ENCODE data around the gene CCDC12.
A peak's percentile ranks its signal among the peaks of the same experiment; 100 is the strongest.
"Not testable (repeated sequence)": the region's sequence is repeated elsewhere in the genome, so short reads cannot be mapped to it uniquely, and the experiment has no call there.

CCDC12 gene

DNA sequence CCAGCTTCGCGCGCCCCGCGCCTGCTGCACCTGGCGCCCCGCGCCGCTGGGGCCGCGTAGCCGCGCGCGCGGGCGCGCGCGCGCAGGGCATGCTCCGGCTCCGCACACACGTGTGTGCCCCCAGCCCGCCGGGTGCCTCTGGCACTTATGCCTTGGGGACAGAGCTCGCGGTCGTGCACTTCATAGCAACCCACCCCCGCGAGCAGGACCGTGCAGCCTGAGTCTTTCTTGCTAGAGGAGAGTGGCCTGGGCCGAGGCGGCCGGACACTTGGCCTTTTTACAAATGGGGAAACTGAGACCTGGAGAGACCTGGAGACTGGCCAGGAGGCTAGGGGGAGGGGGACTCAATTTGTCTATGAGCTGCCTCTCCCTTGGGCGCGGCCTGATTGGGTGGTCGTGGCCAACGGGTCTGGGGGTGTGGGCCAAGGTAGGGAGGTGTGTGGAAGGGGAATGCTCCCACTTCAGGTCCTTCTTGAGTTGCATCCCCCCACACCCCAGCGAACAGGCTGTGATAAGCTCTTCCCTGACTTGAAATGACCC, 3.5 kb upstream of the CCDC12 start:
- peak; percentile 6 for ATAC-seq
- peak; percentile 47 for DNase-seq

DNA sequence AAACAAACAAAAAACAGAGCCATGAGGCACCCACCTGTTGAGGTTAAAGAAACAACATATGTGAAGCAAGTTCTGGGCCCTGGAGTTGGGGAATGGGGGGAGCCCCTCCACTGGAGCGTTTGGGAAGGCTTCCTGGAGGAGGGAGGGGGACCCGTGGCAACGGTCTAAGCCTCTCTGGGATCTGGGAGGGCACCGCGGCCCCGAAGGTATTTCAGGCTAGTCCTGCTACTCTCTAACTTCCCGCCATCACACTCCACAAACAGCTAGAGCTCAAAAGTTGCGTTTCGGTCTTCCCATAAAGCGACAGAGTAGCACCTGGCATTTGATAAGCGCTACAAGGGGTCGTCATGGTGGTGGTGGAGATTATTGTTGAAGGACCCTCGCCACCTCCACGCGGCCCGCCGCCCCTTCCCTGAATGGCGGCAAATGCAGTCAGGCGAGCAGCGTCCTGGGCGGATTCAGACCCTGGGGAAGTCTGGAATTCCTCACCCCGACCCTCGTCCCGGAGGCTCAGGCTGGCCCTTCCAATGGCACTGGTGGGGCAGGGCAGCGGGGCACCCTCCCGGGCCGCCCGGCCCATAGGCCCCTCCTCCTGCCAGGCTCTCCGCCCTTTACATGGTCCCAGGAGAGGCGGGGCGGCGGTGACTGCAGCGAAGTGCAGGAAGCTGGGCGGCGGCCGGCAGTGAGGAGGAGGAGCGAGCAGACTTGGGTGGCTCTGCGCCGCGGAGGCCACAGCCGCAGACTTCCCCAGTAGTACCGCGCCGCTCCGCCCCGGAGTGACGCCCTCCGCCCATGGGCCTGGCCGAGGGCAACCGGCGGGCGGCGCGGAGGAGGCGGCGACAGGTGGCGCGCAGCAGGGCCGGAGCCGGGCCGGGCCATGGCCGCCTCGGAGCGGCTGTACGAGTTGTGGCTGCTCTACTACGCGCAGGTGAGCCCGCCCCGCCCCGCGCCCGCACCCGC, 2.7 kb upstream of the CCDC12 start, which contains the start of gene NBEAL2:
Gene NBEAL2, plus strand, starts transcription at position 682 of the 960 bp plus-strand sequence. Its CDS starts 196 bp downstream, at position 878.
- ATAC-seq: peak; percentile 87
- peak; percentile 97 for DNase-seq

DNA sequence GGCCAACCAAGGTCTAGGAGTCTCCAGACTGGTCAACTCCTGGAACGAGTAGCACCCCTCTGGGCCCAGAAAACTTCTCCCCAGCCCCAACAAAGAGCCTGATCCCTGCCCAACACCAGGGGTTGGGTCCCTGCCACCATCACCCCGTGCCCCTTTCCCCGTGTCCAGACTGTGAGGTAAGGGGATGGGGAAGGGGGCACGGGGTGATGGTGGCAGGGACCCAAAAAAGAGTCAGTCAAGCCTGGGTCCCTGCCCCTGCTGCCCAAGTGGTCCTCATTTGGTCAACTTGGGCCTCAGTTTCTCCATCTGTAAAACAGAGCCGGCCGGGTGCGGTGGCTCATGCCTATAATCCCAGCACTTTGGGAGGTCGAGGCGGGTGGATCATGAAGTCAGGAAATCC, 1.8 kb upstream of the CCDC12 start:
- DNase-seq: no peak
- no peak for ATAC-seq

DNA sequence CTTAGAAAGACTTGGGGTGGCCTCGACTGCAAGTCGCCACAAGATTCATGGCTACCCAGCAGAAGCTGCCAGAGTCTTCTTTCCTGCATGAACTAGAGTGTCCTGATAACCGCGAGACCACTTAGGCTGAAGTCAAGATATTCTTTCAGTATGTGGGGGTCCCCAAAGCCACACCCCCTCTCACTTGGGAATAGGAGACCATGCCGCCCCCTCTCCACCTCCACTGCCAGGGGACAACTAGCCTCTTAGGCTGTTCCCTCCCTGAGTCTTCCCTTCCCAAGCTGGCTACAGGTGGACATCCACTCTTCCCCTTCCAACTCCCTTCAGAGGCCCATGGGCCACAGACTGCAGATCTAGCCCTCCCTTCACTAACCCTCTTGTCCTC, 1.3 kb upstream of the CCDC12 start:
- no peak for DNase-seq
- no peak for ATAC-seq

DNA sequence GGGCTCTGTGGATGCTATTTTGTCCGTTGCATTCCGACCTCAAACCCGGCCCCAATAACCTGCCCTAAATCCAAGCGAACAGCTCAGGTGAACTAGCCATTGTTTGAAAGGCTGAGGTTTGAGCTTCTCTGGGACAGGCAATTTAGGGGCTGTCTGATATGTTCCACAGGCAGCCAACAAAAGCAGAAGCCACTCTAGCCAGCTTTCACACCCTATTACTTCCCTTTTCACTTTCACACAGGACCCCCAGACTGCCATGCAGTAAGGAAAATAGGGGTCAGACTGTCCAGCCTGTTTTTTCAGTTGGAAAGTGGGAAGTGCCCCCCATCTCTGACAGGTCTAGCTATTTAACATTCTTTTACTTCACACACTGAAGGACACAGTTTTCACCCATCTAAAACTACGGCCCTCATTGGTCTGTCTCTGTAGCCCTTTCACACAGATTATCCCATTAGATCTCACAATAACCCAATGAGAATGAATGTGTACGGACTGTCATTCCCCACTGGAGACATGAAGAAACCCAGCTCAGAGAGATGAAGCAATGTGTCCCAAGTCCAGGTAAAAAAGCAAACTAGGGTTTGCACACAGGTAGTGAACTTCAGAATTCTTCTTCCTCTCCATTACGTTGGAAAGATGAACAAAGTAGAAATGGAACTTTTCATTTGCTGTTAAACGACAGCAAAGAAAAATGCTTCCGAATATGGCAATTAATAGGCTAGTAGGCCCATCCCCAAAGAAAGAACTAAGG, 1.9 kb downstream of the CCDC12 start:
- DNase-seq: no peak
- no peak for ATAC-seq

DNA sequence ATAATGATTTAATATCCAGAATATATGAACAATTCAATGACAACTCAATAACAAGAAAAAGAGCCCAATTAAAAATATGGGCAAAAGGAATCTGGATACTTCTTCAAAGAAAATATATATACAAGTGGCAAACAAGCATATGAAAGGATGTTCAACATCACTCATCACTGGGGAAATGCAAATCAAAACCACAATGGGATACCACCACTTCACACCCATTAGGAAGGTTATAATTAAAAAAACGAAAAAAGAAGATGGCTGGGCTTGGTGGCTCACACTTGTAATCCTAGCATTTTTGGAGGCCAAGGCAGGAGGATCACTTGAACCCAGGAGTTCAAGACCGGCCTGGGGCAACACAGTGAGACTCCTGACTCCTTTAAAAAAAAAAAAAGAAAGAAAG, 4.1 kb downstream of the CCDC12 start:
- DNase-seq (no peak), ATAC-seq (no peak)

DNA sequence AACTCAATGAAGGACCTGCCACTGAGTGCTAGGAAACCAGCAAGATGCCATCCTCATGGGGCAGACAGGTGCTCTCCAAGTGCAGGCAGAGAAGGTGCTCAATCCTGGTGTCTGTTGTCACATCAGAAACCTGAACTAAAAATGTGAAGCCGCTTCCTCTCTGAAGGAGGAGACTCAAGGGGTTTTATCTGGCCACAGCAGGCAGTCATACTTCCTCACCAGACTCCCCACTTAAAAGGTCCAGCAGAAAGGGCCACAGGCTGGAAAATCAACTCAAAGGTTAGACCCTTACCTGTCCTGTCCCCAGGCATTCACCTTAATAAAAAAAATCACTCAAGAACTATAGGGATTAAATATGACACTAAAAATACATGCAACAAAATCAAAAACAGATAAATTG, 4.8 kb downstream of the CCDC12 start:
- no peak for DNase-seq

DNA sequence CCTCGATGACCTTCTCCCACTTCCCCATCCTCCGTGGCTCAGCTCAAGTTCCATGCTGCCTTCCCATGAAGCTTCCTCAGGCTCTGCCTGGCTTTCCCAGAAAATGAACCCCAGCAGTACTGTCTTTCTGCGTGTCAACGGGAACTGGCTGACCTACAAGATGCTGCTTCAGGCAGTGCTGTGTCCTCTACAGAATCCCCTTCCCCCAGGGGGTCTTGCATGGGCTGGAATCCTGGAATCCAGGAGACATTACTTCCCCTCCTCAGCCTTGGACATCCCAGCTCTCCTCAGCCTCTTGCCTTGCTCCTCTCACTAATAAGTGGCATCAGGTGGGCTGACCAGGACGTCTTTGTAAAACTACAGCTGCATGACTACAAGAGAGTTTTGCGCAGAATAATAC, 5.4 kb downstream of the CCDC12 start:
- ATAC-seq: no peak
- DNase-seq: no peak

More for the DNA sequence above, 4.8 kb downstream of the CCDC12 start:
- ATAC-seq: no peak

DNA sequence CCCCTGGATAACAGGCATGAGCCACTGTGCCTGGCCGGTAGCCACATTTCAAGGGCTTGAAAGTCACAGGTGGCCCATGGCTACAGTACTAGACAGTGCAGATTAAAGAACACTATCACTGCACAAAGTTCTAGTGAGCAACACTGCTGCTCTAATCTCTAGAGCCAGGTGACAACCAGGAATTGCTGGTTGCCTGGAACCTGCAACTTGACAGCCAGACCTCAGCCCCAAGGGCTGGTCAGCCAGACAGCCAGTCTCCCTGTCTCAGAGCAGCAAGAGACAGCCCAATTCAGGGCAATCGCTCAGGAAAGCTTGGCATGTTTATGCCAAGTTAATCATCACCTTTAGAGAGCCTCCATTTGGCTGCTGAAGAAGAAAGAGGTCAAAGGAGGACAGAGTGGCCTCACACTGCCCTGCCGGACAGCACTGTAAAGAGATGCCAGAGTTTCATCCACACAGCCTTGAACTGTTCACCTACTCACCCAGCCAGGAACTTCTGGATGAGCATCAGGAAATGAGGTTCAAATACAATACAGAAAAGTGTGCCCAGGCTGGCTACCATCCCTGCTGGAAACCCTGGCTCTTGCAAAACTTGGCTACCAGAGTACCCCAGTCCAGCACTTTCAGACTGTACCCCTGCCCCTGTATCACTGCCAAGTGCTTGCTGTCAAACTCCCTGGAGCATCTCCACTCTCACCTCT, 6.0 kb downstream of the CCDC12 start:
- ATAC-seq (no peak), DNase-seq (no peak)

DNA sequence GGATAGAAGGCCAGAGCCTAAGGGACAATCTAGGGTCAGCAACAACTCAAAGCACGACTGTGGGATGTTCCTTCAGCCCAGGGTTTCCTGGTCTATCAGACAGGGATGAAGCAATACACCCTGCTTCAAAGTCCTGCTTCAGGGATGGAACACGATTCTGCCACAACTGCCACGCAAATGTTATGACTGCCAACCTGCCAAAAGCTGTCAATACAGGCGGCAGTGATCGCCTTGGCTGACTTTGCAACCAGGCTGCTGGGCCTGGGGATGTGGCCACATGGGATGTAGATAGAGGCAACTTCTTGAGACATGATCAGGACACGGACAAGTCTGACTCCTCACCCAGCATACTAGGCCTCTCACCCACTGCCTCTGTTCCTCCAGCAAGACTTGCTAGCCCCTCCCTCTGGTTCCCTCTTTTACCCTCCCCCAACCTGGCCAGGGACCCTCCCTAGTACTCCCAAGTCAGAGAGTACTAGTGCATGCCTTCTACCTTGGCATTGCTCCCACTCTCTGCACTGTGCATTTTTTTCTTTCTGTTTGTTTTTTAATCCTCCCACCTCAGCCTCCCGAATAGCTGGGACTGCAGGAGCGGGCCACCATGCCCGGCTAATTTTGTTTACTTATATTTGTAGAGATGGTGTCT, 7.6 kb downstream of the CCDC12 start:
- DNase-seq (no peak), ATAC-seq (no peak)

DNA sequence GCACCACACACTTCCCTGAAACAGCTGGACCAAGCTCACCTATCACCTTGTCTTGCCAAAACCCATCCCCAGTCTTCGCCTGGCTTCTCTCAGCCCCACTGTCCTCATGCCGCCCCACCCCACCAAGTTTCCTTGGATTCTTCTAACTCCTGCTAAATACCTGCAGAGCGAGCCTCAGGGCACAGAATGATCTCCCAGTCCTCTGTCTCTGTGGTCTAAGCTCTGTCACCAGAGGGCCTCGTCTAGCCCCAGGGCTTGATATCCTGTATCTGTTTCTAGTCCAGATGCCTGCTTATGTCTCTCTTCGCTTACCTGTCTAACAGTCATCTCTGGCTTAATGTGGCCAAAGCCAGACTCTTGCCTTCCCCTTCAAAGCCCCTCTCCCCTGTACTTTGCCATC, 9.7 kb downstream of the CCDC12 start:
- DNase-seq (no peak), ATAC-seq (peak; percentile 25)

DNA sequence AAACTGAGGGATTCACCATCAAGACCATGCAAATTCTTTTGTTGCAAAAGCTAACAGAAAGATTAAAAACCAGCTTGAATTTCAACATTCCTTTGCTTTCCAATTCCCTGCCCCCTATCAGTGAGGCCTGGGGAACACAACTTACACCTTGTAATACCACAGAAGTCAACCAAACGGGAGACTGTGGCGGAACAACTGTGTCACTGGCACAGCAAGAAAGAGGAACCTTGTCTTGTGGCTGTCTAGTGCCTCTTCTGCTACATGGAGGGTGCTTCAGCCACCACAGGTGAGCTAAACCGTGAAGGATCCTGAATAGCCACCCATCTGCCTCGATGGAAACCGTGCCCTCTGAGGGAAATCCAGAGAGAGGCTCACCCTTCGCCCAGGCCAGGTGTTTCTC, 11.4 kb downstream of the CCDC12 start:
- ATAC-seq (peak; percentile 61), DNase-seq (peak; percentile 48)

DNA sequence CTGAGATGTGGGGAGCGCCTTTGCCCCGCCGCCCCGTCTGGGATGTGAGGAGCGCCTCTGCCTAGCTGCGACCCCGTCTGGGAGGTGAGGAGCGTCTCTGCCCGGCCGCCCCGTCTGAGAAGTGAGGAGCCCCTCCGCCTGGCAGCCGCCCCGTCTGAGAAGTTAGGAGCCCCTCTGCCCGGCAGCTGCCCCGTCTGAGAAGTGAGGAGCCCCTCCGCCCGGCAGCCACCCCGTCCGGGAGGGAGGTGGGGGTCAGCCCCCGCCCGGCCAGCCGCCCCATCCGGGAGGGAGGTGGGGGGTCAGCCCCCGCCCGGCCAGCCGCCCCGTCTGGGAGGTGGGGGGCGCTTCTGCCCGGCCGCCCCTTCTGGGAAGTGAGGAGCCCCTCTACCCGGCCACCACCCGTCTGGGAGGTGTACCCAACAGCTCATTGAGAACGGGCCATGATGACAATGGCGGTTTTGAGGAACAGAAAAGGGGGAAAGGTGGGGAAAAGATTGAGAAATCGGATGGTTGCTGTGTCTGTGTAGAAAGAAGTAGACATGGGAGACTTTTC, 12.4 kb downstream of the CCDC12 start:
- not testable (repeated sequence) for ATAC-seq, DNase-seq

DNA sequence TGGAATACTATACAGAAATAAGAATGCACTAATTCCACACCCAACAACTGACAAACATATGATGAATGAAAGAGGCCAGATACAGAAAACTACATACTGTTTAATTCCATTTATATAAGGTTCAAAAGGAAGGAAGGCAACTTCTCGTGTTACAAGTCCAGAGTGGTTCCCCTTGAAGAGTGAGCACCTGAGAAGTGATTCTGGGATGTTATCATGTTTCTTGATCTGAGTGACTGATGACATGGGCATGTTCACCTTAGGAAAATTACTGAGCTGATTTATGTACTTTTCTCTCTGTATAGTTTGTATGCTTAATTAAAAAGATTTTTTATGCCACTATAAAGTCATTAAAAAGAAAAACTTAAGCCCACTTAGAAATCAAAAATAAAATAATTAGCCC, 13.6 kb downstream of the CCDC12 start:
- ATAC-seq (no peak), DNase-seq (no peak)

DNA sequence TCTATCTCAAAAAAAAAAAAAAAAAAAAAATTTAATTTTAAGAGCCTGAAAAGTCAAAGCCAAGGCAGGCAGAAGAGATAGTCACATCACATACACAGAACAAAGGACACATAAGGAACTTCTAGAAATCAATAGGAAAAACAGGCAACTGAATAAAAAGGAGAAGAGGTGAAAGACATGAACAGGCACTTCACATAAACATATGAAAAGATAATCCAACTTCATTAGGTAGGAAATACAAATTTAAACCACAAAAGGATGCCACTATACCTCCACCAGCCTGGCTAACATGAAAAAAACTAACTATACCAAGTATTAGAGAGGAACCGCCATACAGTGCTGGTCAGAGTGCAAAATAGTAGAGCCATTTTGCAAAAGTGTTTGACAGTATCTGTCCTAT, 14.1 kb downstream of the CCDC12 start:
- DNase-seq (no peak), ATAC-seq (no peak)

DNA sequence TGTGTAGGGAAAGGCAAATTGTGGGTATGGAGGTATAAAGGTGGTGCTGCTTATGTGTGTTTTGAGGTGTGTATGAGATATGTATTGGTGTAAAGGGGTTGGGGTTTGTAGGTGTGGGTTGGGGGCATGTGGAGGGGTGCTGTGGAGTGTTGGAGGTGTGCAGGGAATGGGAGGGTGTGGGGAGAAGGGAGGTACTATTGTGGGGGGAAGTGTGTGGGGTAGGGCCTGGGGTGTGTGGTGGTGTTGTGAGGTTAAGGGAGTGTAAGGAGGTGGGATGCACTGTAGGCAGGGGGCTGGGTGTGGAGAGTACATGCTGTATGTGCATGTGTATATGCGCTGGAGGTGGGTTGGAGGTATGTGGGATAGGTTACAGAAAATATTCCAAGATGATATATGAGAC, 15.7 kb downstream of the CCDC12 start:
- DNase-seq: no peak
- no peak for ATAC-seq

DNA sequence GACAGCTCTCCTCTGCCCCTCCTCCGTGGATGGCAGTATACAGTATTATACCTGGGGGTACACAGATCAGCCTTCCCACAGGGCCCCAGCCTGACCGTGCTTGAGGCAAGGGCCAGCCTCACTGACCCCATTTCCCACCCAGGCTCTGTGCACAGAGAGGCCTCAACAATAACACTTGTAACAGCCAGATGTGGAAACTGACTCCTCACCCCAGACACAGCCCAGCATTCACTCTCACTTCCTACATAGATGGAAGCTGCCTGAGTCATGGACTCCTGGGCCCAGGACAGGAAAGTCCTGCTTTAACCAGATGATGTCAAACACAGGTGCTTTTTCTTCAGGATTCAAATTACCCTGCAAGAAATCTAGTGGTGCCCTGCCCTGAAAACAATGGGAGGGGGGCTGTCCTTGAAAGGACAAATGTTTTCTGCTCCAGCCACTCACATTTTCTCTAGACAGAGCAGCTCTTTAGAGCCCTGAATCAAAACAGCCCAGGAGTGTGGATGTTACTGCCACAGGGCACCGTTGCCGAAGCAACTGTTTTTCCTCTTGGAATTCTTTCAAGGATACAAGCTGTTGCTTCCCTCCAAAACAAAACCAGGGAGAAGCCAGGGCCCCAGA, 16.4 kb downstream of the CCDC12 start:
- ATAC-seq: peak; percentile 14
- DNase-seq: no peak

DNA sequence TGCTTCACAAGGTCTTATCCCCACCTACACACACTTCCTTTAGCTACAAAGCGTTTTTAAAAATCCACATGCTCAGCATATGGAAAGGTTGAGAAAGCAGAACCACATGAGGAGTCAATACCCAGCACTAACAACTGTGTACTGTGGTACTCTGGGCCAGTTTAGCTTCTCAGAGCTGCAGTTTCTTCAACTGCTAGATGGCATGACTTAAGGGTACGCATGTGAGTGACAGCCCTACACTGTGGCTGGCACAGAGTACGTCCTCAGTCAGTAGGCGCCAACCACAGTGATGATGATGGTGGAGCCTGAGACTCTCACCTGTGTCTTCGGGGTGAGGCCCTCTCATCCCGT, 17.4 kb downstream of the CCDC12 start:
- ATAC-seq (peak; percentile 97), DNase-seq (peak; percentile 67)

DNA sequence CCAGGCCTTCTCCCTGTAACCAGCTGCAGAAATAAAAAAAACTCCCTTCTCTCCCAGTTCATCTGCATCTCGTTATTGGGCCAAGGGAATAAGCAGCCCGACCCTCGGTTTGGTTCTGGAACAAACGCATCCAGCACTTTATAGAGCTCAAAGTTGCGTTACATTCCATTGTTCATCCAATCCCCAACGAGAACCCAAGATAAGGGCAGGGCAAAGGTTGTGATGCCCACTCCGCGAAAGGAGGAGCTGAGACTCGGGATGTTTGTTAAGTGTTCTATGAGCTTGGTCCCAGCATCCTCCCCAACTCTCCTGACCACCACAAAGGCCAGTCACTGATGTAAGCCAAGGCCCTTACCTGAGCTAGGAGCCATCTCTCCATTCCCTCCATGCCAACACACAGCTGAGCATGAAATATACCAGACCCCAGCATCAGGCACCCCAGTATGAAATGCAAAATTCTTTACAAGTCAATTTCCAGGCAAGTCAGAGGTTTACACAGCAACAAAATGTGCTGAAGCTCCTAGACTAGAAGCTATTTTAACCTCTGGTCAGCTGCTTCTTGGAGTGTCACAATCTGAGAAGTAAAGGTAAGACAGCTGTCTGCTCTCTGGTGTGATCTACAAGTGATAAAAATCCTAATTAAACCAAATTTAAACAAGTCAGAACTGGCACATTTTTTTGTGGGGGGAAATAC, 17.9 kb downstream of the CCDC12 start:
- no peak for ATAC-seq

DNA sequence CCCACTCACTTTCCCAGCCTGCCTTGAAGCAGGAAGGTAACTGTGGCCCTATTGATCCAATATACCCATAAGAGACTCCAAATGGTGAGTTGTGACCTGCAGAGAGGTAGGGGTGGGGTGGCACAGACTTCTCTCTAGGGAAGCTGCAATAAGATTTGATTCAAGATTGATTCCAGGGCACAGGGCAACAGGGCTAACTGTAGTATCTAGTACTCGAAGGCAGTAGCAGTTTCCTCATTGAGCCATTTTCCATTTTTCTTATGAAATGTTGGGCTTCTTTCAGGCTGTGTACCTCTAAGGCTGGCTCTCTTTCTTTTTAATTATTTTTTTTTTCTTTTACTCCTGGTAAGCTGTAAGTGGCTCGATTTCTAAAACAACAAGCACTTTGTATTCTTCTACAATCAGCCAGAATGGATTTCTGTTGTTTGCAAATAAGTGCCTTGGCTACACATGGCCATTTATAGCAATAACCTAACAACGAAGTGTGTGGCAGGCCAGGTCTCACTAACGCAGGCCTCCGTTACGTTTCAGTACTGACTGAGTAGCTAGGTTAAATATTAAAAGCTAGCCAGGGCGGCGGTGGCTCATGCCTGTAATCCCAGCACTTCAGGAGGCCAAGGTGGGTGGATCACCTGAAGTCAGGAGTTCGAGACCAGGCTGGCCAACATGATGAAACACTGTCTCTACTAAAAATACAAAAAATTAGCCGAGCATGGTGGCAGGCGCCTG, 19.3 kb downstream of the CCDC12 start:
- no peak for DNase-seq
- no peak for ATAC-seq

More for the DNA sequence above, 17.9 kb downstream of the CCDC12 start:
- DNase-seq: no peak
